ENCODE measurements around the gene THEM5. TPM values are rescaled to one million over a fixed set of nuclear protein-coding genes. Genes with fewer than 3 reads are reported as not detected.

THEM5 gene
- total RNA-seq, 1 experiment from 2014 or later, result not detected

DNA sequence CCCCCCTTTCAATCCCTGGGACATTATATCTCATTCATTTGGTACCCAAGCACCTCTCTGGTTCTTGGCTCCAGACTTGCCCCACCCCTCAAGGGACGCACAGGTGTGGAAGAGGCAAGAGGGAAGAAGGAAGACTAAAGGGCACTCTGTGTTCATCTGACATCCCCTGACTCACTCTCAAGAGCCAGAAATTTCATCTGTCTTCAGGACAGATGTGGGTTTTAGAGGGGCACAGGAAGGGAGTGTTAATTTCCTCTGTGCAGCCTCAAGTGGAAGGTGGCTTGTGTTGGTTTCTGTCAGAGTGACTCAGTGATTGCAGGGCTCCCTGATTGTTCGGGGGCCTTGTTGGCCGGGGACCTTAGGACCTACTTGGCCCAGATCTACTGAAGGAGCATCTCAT lies 16.3 kb downstream of the THEM5 start:
- no peak overlapping the region for H3K9ac ChIP-seq (ENCODE audit: low read length)
- ChIA-PET POLR2A (no interaction called here), CTCF (interaction anchor here (0.6 to 2.0 kb wide), 18 partner anchors 9 to 737 kb away, joined by 3 to 12 read pairs (median 5); partner anchors contain the start of gene TUFT1), RAD21 (ENCODE audit: low non-redundant PET in 1 of 2, low total read pairs in 2 of 2, uncharacterized antibody in 2 of 2, unreplicated experiment in 2 of 2) (interaction anchor here (0.9 to 1.2 kb wide), 4 partner anchors 103 to 738 kb away, joined by 4 to 5 read pairs (median 4); partner anchors contain the start of gene CGN (in 1 of the 2))
- no peaks in the 10 kb centered on the region for H4K20me1 ChIP-seq (ENCODE audit: insufficient read depth)
- peak overlapping the region; percentile 56 for H3K4me2 ChIP-seq (ENCODE audit: low read length)
- DNase-seq (ENCODE audit: low read depth, low spot score) (no peak), ATAC-seq (no peak)
- no peaks in the 10 kb centered on the region for H3K36me3 ChIP-seq (ENCODE audit: control insufficient read depth in 1 of 2, insufficient read depth in 2 of 2, low read length in 2 of 2)
- no peak overlapping the region for H2AFZ ChIP-seq (ENCODE audit: low read depth, low read length, poor library complexity, severe bottlenecking)
- H3K9me2 ChIP-seq (ENCODE audit: insufficient read depth), result no peaks in the 10 kb centered on the region
- H3K4me3 ChIP-seq (replicated peaks in 1 of 2; ENCODE audit: low read depth in 1 of 2, low read length in 2 of 2), result no peak overlapping the region
- no peak for TF ChIP-seq SP1 (IDR thresholded peaks at IDR 0.05; ENCODE audit: low read depth)
- TF ChIP-seq ATF3 (IDR thresholded peaks at IDR 0.05), result no peak
- TF ChIP-seq, protein P1, sequence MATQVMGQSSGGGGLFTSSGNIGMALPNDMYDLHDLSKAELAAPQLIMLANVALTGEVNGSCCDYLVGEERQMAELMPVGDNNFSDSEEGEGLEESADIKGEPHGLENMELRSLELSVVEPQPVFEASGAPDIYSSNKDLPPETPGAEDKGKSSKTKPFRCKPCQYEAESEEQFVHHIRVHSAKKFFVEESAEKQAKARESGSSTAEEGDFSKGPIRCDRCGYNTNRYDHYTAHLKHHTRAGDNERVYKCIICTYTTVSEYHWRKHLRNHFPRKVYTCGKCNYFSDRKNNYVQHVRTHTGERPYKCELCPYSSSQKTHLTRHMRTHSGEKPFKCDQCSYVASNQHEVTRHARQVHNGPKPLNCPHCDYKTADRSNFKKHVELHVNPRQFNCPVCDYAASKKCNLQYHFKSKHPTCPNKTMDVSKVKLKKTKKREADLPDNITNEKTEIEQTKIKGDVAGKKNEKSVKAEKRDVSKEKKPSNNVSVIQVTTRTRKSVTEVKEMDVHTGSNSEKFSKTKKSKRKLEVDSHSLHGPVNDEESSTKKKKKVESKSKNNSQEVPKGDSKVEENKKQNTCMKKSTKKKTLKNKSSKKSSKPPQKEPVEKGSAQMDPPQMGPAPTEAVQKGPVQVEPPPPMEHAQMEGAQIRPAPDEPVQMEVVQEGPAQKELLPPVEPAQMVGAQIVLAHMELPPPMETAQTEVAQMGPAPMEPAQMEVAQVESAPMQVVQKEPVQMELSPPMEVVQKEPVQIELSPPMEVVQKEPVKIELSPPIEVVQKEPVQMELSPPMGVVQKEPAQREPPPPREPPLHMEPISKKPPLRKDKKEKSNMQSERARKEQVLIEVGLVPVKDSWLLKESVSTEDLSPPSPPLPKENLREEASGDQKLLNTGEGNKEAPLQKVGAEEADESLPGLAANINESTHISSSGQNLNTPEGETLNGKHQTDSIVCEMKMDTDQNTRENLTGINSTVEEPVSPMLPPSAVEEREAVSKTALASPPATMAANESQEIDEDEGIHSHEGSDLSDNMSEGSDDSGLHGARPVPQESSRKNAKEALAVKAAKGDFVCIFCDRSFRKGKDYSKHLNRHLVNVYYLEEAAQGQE (IDR thresholded peaks at IDR 0.05; ENCODE audit: low read depth), result no peak
- TF ChIP-seq ZNF274 (IDR thresholded peaks at IDR 0.05; ENCODE audit: low read depth, low read length), result no peak
- TF ChIP-seq CTCF (IDR thresholded peaks at IDR 0.05 in 2 of 3, conservative IDR thresholded peaks at IDR 0.05 in 1 of 3; ENCODE audit: borderline replicate concordance in 1 of 3, insufficient read depth in 1 of 3, low read depth in 2 of 3, low read length in 2 of 3), result no peak
- no peak for TF ChIP-seq POLR2A (IDR thresholded peaks at IDR 0.05; ENCODE audit: borderline replicate concordance, extremely low read depth, insufficient read depth, insufficient read length)
- no peak for TF ChIP-seq POLR2AphosphoS5 (IDR thresholded peaks at IDR 0.05; ENCODE audit: low read depth, low read length)
- TF ChIP-seq SIN3A (IDR thresholded peaks at IDR 0.05; ENCODE audit: low read depth), result no peak
- no peak for TF ChIP-seq EZH2phosphoT487 (IDR thresholded peaks at IDR 0.05; ENCODE audit: borderline replicate concordance)
- no peak for TF ChIP-seq JUND (IDR thresholded peaks at IDR 0.05)
- no peaks in the 10 kb centered on the region for H3K79me2 ChIP-seq (ENCODE audit: insufficient read depth, low read length)
- no peaks in the 10 kb centered on the region for H3K27me3 ChIP-seq (ENCODE audit: insufficient read depth, low read length)
- H3K27ac ChIP-seq (ENCODE audit: low read depth, low read length), result no peak overlapping the region
- no TSS peak for BruUV-seq (replicated peaks)
- peaks cover 0 to 52% of the 10 kb centered on the region in 2 experiments; a peak in 3 of 4 replicates for H3K4me1 ChIP-seq (ENCODE audit: control insufficient read depth in 1 of 2, insufficient read depth in 2 of 2, low read length in 2 of 2)
- intact Hi-C loops (cut with micrococcal nuclease), result loop anchor here (5.0 kb wide), 3 partner anchors 395 to 640 kb away; partner anchors contain the start of gene PIP5K1A
- H3K9me3 ChIP-seq (ENCODE audit: control insufficient read depth in 1 of 2, insufficient read depth in 1 of 2, low read depth in 1 of 2, low read length in 2 of 2), result peaks cover 0 to 3% of the 10 kb centered on the region in 2 experiments; a peak in 1 of 4 replicates
